Measurements from ENCODE around the gene MED29. TPM values are rescaled to one million over a fixed set of nuclear protein-coding genes. Genes with fewer than 3 reads are reported as not detected.

The MED29 gene
- total RNA-seq, 1 donor from 2014 or later: 27.0 TPM

- FAIRE-seq: no peak
- DNase-seq (ENCODE audit: low read depth): no peak
- H3K4me1 Mint-ChIP-seq (ENCODE audit: low read depth, unreplicated experiment): peaks cover 28% of the 10 kb centered on the region
- Histone ChIP-seq H3K4me2 (ENCODE audit: low read length) (peak overlapping the region; percentile 99), H3K27ac (ENCODE audit: low read depth, low read length) (peak overlapping the region; percentile 60), H3K79me2 (ENCODE audit: insufficient read depth, low read length) (peaks cover 56% of the 10 kb centered on the region), H3K36me3 (ENCODE audit: insufficient read depth, low read length) (no peaks in the 10 kb centered on the region), H3K9ac (ENCODE audit: low read length) (peak overlapping the region; percentile 96), H3K4me3 (ENCODE audit: insufficient read depth, low read depth, low read length) (peak overlapping the region; percentile 73), H3K9me3 (ENCODE audit: insufficient read depth, low read depth, low read length) (no peaks in the 10 kb centered on the region), H3K4me1 (ENCODE audit: insufficient read depth, low read length) (peaks cover 26% of the 10 kb centered on the region), H4K20me1 (ENCODE audit: insufficient read depth, low read length) (peaks cover 50% of the 10 kb centered on the region), H2AFZ (ENCODE audit: low read depth, low read length) (no peak overlapping the region), H3K27me3 (ENCODE audit: insufficient read depth, low read length) (no peaks in the 10 kb centered on the region)
- H3K4me3 Mint-ChIP-seq (ENCODE audit: unreplicated experiment): peak overlapping the region; percentile 93
- H3K27me3 Mint-ChIP-seq (ENCODE audit: low read depth, unreplicated experiment): no peaks in the 10 kb centered on the region
- H3K27ac Mint-ChIP-seq (ENCODE audit: unreplicated experiment): peak overlapping the region; percentile 67
- no peaks in the 10 kb centered on the region for H3K9me3 Mint-ChIP-seq (ENCODE audit: unreplicated experiment)
- no peak for TF ChIP-seq EZH2 (IDR thresholded peaks at IDR 0.05; ENCODE audit: insufficient read depth, low read length)
- TF ChIP-seq CTCF (IDR thresholded peaks at IDR 0.05; ENCODE audit: insufficient read depth, low read depth, low read length): no peak
- peaks cover 10% of the 10 kb centered on the region for H3K36me3 Mint-ChIP-seq (ENCODE audit: low read depth, unreplicated experiment)
Observed at GRCh38 chr19:39342647-39343305, 48.4 kb upstream of the MED29 start.

GRCh38 chr19:39345956-39346355 lies 45.2 kb upstream of the MED29 start:
- H3K79me2 ChIP-seq (ENCODE audit: insufficient read depth, low read length): peaks cover 81% of the 10 kb centered on the region
- H3K27ac ChIP-seq (ENCODE audit: low read depth, low read length): no peak overlapping the region
- no peak overlapping the region for H3K4me3 Mint-ChIP-seq (ENCODE audit: unreplicated experiment)
- H3K4me2 ChIP-seq (ENCODE audit: low read length): no peak overlapping the region
- no peak overlapping the region for H3K27ac Mint-ChIP-seq (ENCODE audit: unreplicated experiment)
- H3K36me3 ChIP-seq (ENCODE audit: insufficient read depth, low read length): peaks cover 8% of the 10 kb centered on the region
- no peak for FAIRE-seq
- H4K20me1 ChIP-seq (ENCODE audit: insufficient read depth, low read length): peaks cover 78% of the 10 kb centered on the region
- no peaks in the 10 kb centered on the region for H3K9me3 ChIP-seq (ENCODE audit: insufficient read depth, low read depth, low read length)
- no peak overlapping the region for H3K9ac ChIP-seq (ENCODE audit: low read length)
- H3K27me3 Mint-ChIP-seq (ENCODE audit: low read depth, unreplicated experiment): no peaks in the 10 kb centered on the region
- peaks cover 29% of the 10 kb centered on the region for H3K4me1 Mint-ChIP-seq (ENCODE audit: low read depth, unreplicated experiment)
- H3K27me3 ChIP-seq (ENCODE audit: insufficient read depth, low read length): no peaks in the 10 kb centered on the region
- DNase-seq (ENCODE audit: low read depth): no peak
- peaks cover 12% of the 10 kb centered on the region for H3K36me3 Mint-ChIP-seq (ENCODE audit: low read depth, unreplicated experiment)
- H3K9me3 Mint-ChIP-seq (ENCODE audit: unreplicated experiment): no peaks in the 10 kb centered on the region
- TF ChIP-seq EZH2 (IDR thresholded peaks at IDR 0.05; ENCODE audit: insufficient read depth, low read length) (no peak), CTCF (IDR thresholded peaks at IDR 0.05; ENCODE audit: insufficient read depth, low read depth, low read length) (no peak)
- H3K4me1 ChIP-seq (ENCODE audit: insufficient read depth, low read length): peaks cover 25% of the 10 kb centered on the region
- H3K4me3 ChIP-seq (ENCODE audit: insufficient read depth, low read depth, low read length): no peak overlapping the region
- no peak overlapping the region for H2AFZ ChIP-seq (ENCODE audit: low read depth, low read length)
